HG03432 (cell line): ENCODE data around the gene AGAP2.

Experiments used
- ATAC-seq: cut with Tn5 transposase; IDR thresholded peaks from one replicate; pipeline ENCODE4 v1.9.1; 2021; ENCODE audit warnings: mild to moderate bottlenecking, moderate library complexity; ENCODE audit not compliant: unreplicated experiment

AGAP2 gene

GRCh38 chr12:57754411-57755193, 16.1 kb upstream of the AGAP2 start, which contains the start of gene MARCHF9:
TSS of gene MARCHF9 (plus strand) at chr12:57755103. CDS start at chr12:57755529, 426 bp downstream.
- peak; percentile 44 for ATAC-seq

DNA sequence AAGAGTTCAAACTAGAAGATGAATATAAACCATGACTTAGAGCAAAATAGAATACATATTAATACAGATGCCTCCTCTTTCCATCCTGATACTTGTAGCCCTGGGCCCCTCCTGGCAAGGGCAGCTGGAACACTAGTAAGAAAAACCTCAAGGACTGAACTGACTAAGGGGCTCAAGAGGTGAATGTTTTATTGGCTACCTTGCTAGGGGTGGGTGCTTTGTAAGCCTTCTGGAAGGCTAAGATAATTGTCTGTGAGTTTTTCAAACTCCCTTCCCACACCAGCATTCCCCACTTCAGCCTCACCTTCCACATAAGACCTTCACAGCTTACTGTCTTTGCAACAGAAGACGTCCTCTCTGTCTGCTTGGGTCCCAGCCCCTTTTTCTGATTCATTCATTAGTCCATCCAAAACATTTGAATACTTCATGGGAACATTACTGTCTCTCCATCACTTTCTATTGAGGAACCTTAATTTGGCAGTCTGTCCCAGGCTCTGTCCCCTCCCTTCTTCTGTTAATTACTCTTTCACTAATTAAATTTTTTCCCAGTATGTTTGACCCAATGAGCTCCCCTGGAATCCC, 15.3 kb upstream of the AGAP2 start:
- ATAC-seq = no peak

- no peak for ATAC-seq
Measured at GRCh38 chr12:57752668-57753000, 14.1 kb upstream of the AGAP2 start.

DNA sequence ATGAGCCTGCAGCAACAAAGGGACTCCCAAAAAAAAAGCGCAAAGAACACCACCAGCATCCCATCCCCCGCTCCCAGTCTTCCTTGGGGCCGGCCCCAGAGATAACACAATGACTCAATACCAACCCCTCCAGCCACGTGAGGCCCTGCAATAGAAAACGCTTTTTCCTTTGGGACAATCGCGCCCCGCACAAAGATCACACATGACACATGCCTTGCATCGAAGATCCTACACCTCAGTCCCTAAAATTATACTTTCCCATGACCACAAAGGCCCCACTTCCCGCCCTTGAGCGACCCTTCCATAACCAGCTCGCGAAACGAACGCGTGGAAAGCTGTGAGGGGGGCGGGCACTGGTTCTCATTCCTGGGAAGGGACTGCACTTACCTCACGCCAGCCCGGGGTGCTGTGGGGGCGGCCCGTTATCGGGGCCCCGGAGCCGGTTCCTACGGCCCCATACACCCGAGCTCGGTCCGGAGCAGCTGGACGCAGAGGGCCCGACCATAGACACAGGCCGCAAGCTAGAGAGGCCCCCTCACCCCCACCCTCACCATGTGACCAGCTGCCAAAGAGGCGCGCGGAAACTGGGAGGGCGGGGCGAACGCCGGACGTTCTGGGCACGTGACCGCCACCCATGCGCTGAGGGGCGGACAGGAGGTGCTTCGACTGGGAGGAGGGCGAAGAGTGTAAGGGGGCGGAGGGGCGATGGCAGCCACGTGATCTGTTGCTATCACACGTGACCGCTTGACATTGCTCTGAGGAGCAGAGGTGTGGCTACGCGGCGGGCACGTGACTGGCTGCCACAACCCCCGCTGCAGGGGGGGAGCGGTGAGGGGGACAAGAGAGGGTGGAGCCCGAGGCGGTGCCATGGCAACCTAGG, 13.5 kb upstream of the AGAP2 start, which contains the start of gene CDK4:
Gene CDK4, minus strand, starts transcription at position 523 of the 880 bp plus-strand sequence. CDS start 593 bp downstream, outside the sequence.
- peak; percentile 75 for ATAC-seq

GRCh38 chr12:57751432-57751787, 12.9 kb upstream of the AGAP2 start:
- ATAC-seq = no peak

GRCh38 chr12:57750561-57751431, 12.3 kb upstream of the AGAP2 start:
- ATAC-seq = no peak

DNA sequence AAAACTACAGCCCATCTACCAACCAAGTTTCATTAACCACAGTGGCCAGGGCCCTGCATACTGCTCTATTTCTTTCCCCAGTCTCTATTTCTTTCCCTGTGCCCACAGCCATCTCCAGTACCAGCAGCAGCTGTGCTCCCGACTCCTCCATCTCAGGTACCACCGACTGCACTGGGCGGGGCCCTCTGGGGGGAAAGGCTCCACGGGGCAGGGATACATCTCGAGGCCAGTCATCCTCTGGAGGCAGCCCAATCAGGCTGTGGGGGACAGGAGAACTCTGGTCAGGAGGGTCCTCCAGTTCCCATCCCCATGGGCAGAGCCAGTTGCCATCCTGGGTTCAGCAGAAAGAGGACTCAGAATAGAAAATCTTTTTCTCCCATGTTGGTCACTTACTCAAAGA, 10.5 kb upstream of the AGAP2 start:
- no peak for ATAC-seq

DNA sequence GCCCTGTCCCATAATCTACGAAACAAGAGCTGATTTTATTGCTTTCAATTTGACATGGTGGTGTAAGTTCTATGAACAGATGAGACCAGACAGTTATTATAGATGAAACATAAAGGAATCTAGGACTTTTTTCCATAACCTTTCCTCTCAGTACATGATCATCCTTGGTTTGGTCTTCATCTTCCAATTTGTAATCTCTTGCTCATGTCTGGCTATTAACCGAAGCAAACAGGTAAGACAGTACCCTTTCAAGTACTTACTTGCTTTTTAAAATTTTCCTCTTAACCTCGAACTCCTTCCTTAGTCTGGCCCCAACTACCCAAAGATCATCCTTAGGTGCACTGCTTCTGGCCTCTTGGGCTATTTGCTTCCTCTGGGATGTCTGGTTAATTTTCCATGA, 7.5 kb upstream of the AGAP2 start:
- ATAC-seq = no peak

DNA sequence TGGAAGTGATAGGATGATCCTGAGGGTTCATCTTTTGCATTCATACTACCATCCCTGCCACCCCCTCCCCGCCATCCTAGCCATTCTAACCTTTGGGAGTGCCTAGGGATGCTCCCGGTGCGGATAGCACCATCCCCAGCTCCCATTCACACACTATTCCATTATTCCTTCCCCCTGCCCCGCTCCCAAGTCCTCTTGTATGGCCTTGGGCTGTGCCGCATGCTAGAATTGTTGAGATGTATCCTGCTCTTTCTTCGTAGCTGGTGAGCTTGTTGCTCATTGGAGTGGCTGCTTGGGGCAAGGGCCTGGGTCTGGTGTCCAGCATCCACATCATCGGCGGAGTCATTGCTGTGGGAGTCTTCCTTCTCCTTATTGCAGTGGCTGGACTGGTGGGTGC, 6.9 kb upstream of the AGAP2 start:
- no peak for ATAC-seq

DNA sequence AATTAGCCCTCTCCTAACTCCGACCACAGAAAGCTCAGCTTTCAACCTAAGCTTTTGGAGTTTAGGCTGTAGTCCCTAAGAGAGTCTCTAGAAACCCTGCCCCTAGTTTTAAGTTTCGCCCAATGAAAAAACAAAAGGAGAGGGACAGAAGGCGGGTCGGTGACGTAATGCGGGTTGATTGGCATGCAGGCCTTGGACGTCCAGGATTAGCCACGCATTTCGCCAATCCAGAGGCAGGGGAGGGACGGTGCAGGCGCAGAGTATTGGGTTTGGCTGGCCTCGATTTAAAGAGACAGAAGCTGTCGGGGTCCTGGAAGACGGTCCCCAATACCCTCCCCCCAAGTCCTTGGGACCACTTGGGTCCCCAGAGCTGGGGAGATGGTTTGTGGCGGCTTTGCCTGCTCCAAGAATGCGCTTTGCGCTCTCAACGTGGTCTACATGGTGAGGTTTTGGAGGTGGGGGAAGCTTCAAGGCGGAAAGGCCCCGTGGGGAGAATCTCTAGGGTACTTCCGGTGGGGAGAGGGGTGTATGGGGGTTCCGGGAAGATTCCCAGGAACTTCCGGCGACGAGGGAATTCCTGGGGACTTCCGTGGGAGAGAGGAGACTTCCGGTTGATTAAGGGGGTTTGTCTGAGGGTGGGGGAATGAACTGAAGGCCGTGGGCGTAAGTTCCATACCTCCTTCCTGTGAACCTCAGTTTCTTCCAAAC, 6.4 kb upstream of the AGAP2 start, which contains the start of gene TSPAN31:
Gene TSPAN31, plus strand, starts transcription at position 263 of the 708 bp plus-strand sequence. Its CDS starts 116 bp downstream, at position 379.
- peak; percentile 83 for ATAC-seq

GRCh38 chr12:57744194-57744776, 5.7 kb upstream of the AGAP2 start:
- ATAC-seq = peak; percentile 44

- ATAC-seq = no peak
Measured at GRCh38 chr12:57743769-57744168, 5.2 kb upstream of the AGAP2 start.

DNA sequence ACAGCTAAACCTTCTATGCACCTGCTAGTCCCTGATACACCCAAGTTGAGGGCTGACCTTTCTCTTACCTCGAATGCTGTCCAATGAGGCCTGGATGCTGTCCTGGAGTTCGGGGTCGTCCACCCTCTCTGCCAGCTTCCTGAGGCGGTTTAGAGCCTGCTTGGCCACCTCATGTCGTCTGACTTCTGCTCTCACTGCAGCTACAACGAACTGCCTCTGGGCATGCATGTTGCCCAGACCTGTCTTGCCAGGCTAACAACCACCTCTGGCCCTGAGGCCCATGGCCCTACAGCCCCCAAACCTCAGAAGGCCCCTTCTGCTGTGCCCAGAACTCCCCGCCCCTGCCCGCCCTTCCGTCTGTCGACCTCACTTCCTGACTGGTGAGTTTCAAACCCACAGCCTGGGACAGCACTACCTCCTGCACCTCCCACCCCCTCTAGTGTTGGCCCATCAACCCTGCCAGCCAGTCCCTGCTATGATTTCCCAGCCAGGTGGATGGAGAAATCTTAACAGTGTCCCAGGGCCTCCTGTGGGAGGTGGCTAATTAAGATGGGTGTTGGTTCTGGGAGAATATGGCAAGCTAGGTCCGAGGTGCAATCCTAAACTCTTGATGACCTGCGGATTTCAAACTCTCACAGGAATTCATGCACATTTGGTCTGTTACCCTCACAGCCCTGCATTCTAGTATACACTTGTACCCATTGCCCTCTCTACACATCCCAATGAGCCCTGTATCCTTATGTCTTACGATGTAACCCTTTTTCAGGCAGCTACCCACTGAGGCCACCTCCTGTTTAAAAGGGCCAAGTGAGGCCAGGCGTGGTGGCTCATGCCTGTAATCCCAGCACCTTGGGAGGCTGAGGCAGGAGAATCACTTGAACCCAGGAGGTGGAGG, 3.5 kb upstream of the AGAP2 start:
- ATAC-seq = peak; percentile 60

DNA sequence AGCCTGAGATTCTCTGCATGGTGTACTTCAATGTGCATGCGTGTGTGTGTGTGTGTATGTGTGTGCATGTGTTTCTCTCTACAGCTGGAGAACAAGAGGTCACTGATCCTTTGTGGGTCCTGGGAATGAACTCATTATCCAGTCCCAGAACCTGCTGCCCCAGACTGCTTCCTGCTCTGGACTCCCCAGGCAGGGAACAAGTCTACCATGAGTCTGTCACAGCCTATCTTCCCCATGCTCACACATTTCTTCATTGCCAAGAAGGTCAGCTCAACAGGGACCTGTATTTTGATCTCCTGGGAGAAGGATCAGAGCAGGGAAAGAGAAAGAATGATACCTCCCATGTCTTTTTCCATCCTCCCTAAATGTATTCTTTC, 2.9 kb upstream of the AGAP2 start:
- no peak for ATAC-seq

DNA sequence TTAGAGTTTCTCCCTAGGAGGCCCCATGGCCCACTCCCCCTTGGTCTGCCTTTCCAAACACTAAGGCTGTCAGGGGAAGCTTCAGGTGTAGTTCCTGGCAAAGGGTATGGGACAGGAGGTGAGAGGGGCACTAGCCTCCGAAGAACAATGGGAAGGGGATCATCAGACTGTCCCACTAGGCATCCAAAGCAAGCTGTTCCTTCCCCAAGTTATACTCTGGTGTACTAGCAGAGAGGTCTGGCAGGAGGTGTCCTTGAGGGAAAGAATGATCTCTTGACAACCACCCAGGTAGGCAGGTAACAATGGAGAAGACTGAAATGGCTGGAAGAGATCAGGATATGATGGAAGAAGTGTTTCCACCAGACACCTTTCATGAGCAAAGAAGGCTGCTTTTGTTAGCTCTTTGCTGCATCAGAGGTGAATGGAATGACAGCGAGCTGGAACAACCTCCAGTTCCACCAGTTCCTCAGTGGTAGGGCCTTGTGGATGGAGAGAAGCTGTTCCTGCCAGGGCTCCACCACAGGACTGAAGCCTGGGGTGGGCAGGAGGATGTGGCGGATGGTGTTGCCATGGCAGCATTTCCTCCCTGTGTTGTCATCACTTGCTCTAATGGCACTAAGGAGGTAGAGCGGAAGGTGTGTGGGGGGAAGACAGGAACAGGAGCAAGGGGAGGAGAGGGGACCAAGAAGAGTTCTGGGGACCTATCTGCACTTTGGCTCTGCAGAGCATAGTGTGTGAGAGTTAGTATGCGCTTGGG, 2.3 kb upstream of the AGAP2 start:
- peak; percentile 52 for ATAC-seq

GRCh38 chr12:57739914-57740538, 1.5 kb upstream of the AGAP2 start:
- no peak for ATAC-seq

DNA sequence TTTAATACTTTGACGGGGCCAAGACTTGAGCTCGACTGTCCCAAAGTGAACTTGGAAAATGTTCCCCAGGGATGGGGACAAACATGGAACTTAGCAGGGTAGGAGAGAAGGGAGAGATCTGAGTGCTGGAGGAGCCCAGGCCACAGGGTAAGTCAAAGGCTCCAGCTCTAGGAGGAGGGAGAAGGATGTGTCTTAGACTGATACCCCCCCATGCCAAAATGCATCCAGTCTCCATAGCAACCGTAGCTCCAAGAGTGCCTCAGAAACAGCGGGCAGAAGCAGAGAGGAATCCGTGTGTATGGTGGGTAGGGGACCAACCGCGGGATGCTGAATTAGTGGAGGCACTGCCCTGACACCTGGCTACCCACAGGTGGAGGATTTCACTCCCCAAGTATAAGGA, 845 bp upstream of the AGAP2 start:
- ATAC-seq = no peak
